Activated CD4-positive, alpha-beta memory T cell treated with anti-CD3 and anti-CD28 coated beads for 36 hours (primary cell): Measurements from ENCODE around the gene SCGB1D4. TPM values are rescaled to one million over a fixed set of nuclear protein-coding genes. Genes with fewer than 3 reads are reported as not detected.

Experiments
- CTCF ChIA-PET: fragments of 350-600 bp; sonication (Branson Sonifier 250); formaldehyde crosslinking; loops from one replicate; lab custom pipeline; 2021; ENCODE audit warnings: antibody characterized with exemption, inconsistent platforms; lab: Charles Lee
- POLR2A ChIA-PET: fragments of 350-600 bp; sonication (Branson Sonifier 250); formaldehyde crosslinking; loops from one replicate; lab custom pipeline; 2021; ENCODE audit warnings: antibody characterized with exemption; lab: Charles Lee
- DNase-seq: peaks from one replicate; pipeline ENCODE4 v3.0.0-alpha.2; 2020
- H3K27ac Mint-ChIP-seq: one replicate; pipeline ENCODE4 v1.8.0; 2021; ENCODE audit warnings: mixed read lengths
- H3K27me3 Mint-ChIP-seq: one replicate; pipeline ENCODE4 v1.8.0; 2021; ENCODE audit warnings: mixed read lengths
- H3K36me3 Mint-ChIP-seq: one replicate; pipeline ENCODE4 v1.8.0; 2021; ENCODE audit warnings: mixed read lengths
- H3K4me1 Mint-ChIP-seq: one replicate; pipeline ENCODE4 v1.8.0; 2021; ENCODE audit warnings: low read depth, mixed read lengths
- H3K4me3 Mint-ChIP-seq: one replicate; pipeline ENCODE4 v1.8.0; 2021; ENCODE audit warnings: mild to moderate bottlenecking, mixed read lengths
- H3K9me3 Mint-ChIP-seq: one replicate; pipeline ENCODE4 v1.8.0; 2021; ENCODE audit warnings: mixed read lengths
- intact Hi-C: fragments of 100-400 bp; cut with micrococcal nuclease; formaldehyde crosslinking; loops from one replicate; pipeline ENCODE4 v1.15.1; 2023
- total RNA-seq, 2 experiments: library from RNA; stranded (reverse); gene quantifications; one replicate each; pipeline ENCODE4 v1.2.3, GENCODE V29; 2021

SCGB1D4 gene
- total RNA-seq, 2 experiments from 2014 or later, result not detected

DNA sequence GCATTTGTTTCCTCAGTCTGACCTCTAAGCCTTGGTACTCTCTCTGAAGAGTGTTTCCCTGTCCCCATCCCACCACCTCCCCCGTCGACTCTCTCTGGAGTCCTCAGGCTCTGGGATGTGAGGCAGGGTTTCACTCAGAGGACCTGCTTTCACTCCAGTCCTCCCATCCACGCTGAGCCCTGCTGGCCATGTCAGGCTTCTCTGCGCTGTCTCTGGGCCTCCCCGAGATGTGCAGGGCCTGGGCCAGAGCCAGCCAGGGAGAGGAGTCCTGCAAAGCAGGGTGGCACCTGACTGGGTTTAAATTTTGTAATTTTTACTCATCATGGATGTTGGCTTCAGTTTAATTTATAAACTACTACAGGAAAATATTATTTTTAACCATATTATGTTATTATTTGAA is 25.6 kb downstream of the SCGB1D4 start:
- ChIA-PET POLR2A (no interaction called here), CTCF (no interaction called here)
- H3K36me3 Mint-ChIP-seq, result no peaks in the 10 kb centered on the region
- intact Hi-C loops, result no loop called here
- H3K9me3 Mint-ChIP-seq, result no peaks in the 10 kb centered on the region
- no peak for DNase-seq
- no peak overlapping the region for H3K4me3 Mint-ChIP-seq
- H3K27me3 Mint-ChIP-seq, result peaks cover 9% of the 10 kb centered on the region
- H3K27ac Mint-ChIP-seq, result no peak overlapping the region
- H3K4me1 Mint-ChIP-seq, result no peaks in the 10 kb centered on the region

DNA sequence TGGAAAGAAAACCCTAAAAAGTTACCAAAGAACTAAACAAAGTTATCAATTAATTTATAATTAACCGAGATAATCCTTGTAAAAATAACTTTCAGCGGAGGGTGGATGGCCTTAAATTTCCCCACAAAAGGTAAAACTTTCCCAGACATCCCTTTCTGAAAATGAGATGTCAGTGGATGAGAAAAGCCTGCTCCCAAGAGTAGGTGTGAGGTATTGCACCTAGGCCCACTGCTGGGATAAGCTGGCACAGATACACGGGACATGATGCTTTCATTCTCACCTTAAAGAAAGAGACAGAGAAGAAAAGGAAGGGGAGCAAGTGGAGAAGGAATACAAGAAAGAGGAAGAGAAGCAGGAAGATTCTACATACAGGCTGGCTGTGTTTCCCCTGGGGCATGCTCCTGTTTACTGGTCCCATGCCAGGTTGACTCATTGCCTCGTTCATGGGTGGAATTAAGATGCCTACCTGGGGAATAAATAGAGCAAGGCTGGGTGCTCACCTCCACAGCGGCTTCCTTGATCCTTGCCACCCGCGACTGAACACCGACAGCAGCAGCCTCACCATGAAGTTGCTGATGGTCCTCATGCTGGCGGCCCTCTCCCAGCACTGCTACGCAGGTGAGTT is 29.1 kb downstream of the SCGB1D4 start, which contains the start of gene SCGB2A2:
TSS of gene SCGB2A2 (plus strand) at position 505 of the 625 bp plus-strand sequence. CDS start at position 564, 59 bp downstream.
- intact Hi-C loops, result no loop called here
- no peaks in the 10 kb centered on the region for H3K9me3 Mint-ChIP-seq
- H3K36me3 Mint-ChIP-seq, result no peaks in the 10 kb centered on the region
- POLR2A ChIA-PET, result no interaction called here
- H3K27ac Mint-ChIP-seq, result no peak within 1 kb of the TSS
- CTCF ChIA-PET, result no interaction called here
- peaks cover 13% of the 10 kb centered on the region for H3K4me1 Mint-ChIP-seq
- peaks cover 18% of the 10 kb centered on the region for H3K27me3 Mint-ChIP-seq
- no peak within 1 kb of the TSS for H3K4me3 Mint-ChIP-seq
- no peak for DNase-seq

DNA sequence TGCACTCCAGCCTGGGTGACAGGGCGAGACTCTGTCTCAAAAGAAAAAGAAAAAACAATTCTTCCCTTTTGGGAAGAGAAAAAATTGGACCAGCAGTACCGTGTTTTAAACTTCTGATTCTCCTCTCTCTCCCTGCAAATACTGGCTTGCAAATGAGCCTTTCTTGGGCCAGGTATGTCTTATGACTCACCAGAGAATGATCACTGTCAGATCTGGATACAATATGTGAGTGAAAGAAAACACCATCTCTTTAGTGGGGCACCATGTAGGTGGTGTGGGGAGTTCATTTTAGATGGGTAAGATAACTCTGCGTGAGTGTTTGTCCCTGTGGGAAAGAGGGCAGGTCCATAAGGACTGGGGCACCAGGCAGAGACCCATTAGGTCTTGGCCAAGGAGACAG is 31.3 kb downstream of the SCGB1D4 start:
- no peaks in the 10 kb centered on the region for H3K9me3 Mint-ChIP-seq
- H3K4me3 Mint-ChIP-seq, result no peak overlapping the region
- H3K27me3 Mint-ChIP-seq, result peaks cover 23% of the 10 kb centered on the region
- H3K36me3 Mint-ChIP-seq, result no peaks in the 10 kb centered on the region
- peaks cover 22% of the 10 kb centered on the region for H3K4me1 Mint-ChIP-seq
- ChIA-PET POLR2A (no interaction called here), CTCF (interaction anchor here (0.6 kb wide), 1 partner anchor 60 kb away, joined by 3 read pairs; no protein-coding TSS in a partner anchor)
- DNase-seq, result no peak
- no peak overlapping the region for H3K27ac Mint-ChIP-seq
- intact Hi-C loops, result no loop called here

DNA sequence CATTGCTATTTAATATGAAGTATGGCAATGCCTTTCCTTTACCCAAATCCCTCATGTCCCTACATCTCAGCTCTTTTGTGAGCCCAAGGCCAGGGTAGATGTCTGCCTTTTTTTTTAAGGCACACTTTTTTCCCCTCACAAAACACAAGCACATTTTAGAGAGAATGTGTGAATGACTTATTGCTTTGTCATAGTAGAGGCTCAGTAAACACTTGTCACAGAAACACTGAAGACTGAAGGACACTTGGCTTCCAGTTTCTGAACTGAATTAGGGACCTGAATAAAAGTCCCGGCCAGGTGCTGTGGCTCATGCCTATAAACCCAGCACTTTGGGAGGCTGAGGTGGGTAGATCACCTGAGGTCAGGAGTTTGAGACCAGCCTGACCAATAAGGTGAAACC is 31.8 kb downstream of the SCGB1D4 start:
- no peak overlapping the region for H3K4me3 Mint-ChIP-seq
- intact Hi-C loops, result no loop called here
- no peak for DNase-seq
- H3K9me3 Mint-ChIP-seq, result no peaks in the 10 kb centered on the region
- peaks cover 23% of the 10 kb centered on the region for H3K27me3 Mint-ChIP-seq
- CTCF ChIA-PET, result interaction anchor here (0.6 kb wide), 1 partner anchor 58 kb away, joined by 4 read pairs; no protein-coding TSS in a partner anchor
- H3K36me3 Mint-ChIP-seq, result no peaks in the 10 kb centered on the region
- peaks cover 22% of the 10 kb centered on the region for H3K4me1 Mint-ChIP-seq
- peak overlapping the region; percentile 74 for H3K27ac Mint-ChIP-seq
- POLR2A ChIA-PET, result interaction anchor here (1.2 kb wide), 1 partner anchor 40 kb away, joined by 3 read pairs; no protein-coding TSS in a partner anchor

DNA sequence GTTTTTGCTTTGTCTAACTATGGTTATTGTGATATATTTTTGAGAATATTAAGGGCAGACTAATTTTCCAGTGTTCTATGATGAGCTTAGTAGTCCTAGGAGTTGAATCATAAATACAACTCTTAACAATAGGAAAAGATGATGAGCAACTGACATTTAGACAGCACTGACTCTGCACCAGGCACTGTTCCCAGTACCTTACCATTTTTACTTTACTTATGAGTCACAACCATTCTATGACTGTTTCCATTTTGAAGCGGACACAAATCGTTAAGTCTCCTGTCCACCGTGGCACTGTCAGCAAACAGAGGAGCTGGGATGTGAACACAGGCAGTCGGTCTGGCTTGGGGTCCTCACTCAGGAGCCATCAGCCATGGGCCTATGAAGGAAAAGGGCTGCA is 32.3 kb downstream of the SCGB1D4 start:
- H3K36me3 Mint-ChIP-seq, result no peaks in the 10 kb centered on the region
- peak; percentile 43 for DNase-seq
- H3K9me3 Mint-ChIP-seq, result no peaks in the 10 kb centered on the region
- peaks cover 25% of the 10 kb centered on the region for H3K27me3 Mint-ChIP-seq
- peaks cover 22% of the 10 kb centered on the region for H3K4me1 Mint-ChIP-seq
- ChIA-PET CTCF (interaction anchor here (0.6 kb wide), 1 partner anchor 59 kb away, joined by 4 read pairs; no protein-coding TSS in a partner anchor), POLR2A (interaction anchor here (1.2 kb wide), 1 partner anchor 40 kb away, joined by 3 read pairs; no protein-coding TSS in a partner anchor)
- intact Hi-C loops, result no loop called here
- peak overlapping the region; percentile 74 for H3K27ac Mint-ChIP-seq
- no peak overlapping the region for H3K4me3 Mint-ChIP-seq

DNA sequence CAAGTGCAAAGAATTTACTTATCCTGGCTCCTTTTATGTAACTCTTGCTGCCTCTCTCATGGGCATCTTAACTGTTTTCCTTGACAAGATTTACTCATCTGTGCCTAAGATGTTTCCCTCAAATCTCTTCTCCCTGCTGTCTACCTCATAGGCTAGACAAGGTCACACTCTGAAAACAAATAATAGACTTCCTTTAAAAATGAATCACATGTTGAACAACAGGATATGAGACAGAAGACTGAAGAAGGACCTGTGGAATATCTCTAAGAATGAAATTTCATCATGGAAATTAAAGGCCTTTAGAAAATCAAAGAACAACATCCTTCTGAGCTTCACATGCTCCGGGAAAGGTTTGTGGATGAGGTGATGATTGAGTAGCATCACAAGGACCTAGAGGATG is 34.9 kb downstream of the SCGB1D4 start:
- no peak overlapping the region for H3K4me3 Mint-ChIP-seq
- ChIA-PET POLR2A (no interaction called here), CTCF (interaction anchor here (0.6 kb wide), 1 partner anchor 251 kb away, joined by 3 read pairs; no protein-coding TSS in a partner anchor)
- peaks cover 23% of the 10 kb centered on the region for H3K27me3 Mint-ChIP-seq
- no peaks in the 10 kb centered on the region for H3K9me3 Mint-ChIP-seq
- H3K27ac Mint-ChIP-seq, result peak overlapping the region; percentile 1
- H3K36me3 Mint-ChIP-seq, result no peaks in the 10 kb centered on the region
- DNase-seq, result no peak
- H3K4me1 Mint-ChIP-seq, result peaks cover 22% of the 10 kb centered on the region
- intact Hi-C loops, result no loop called here

DNA sequence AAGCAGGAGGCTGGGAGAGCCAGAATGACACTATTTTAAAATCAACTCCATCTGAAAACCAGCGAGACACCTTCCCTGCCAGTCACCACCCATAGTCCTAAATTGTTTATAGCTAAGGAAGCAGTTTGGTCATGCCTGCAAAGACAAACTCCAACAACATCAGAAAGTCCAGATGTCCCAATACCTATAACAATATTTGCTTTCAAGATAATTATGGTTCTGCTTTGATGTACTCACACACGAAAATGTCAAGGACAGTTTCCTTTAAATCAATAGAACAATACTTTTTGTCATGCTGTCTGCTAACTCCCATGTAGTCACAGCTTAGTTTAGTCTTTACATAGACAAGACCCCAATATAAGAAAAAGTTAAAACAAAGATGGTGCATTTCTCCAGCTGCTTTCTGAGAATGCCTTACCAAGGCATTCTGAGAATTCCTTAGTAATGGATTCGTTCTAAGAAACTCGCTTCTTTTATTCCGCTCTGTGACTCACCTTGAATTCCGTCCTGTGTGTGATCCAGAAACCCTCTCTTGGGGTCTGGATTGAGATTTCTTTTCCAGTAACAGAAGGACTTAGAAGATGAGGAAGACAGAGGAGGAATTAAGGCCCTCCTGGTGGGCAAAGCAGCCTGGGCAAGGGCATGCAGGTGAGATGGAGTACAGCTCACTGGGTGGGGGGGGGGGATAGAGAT is 38.5 kb downstream of the SCGB1D4 start:
- Mint-ChIP-seq H3K4me3 (no peak overlapping the region), H3K36me3 (no peaks in the 10 kb centered on the region), H3K9me3 (no peaks in the 10 kb centered on the region), H3K27me3 (peaks cover 15% of the 10 kb centered on the region), H3K27ac (no peak overlapping the region), H3K4me1 (peaks cover 9% of the 10 kb centered on the region)
- no peak for DNase-seq
- intact Hi-C loops, result no loop called here
- POLR2A ChIA-PET, result no interaction called here
- CTCF ChIA-PET, result no interaction called here

DNA sequence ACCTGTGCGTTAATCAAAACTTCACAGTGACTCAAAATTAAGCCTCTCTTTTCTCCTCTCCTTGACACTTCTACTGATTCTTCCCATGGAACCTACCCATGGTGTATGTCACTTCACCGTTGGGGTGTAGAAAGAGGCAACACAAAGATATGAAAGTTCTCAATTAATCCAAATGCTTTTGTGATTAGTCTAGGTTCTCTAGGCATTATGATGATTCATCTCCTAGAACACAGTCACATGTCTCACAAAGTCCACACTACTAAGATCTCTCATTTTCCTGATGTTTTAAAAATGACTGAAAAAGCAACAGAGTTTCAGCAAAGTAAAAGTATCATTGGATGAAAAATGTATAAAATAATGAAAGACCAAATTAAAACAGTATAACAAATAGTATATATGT is 42.6 kb downstream of the SCGB1D4 start:
- POLR2A ChIA-PET, result no interaction called here
- CTCF ChIA-PET, result no interaction called here
- Mint-ChIP-seq H3K4me1 (no peaks in the 10 kb centered on the region), H3K4me3 (no peak overlapping the region), H3K27ac (no peak overlapping the region), H3K36me3 (peaks cover 11% of the 10 kb centered on the region), H3K27me3 (peaks cover 6% of the 10 kb centered on the region), H3K9me3 (peaks cover 33% of the 10 kb centered on the region)
- no peak for DNase-seq
- intact Hi-C loops, result no loop called here

DNA sequence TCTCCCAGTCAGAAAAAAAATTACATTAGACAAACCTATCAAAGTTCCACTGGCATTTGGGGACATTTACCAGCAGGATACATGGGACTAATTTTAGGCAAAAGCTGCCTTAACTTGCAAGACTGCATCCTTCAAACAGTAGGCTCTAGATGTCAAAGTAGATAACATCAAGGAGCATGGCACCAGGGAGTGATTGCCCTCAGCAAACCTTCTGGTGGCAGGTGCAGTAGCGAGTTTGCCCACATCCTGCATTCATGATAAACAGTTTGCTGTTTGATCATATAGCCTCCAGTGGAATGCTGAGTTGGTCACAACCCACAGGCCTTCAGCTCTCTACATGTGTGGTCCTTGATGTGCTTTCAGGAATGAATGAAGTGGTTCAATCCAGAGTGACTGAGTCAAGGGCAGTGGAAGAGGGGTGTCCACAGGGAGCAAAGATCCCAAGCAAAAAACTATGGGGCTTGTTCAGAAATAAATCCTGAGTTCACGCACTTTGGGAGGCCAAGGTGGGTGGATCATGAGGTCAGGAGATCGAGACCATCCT is 44.8 kb downstream of the SCGB1D4 start:
- H3K27me3 Mint-ChIP-seq, result peaks cover 10% of the 10 kb centered on the region
- no peak for DNase-seq
- no peaks in the 10 kb centered on the region for H3K4me1 Mint-ChIP-seq
- H3K4me3 Mint-ChIP-seq, result no peak overlapping the region
- intact Hi-C loops, result no loop called here
- ChIA-PET CTCF (no interaction called here), POLR2A (no interaction called here)
- peaks cover 51% of the 10 kb centered on the region for H3K9me3 Mint-ChIP-seq
- peaks cover 19% of the 10 kb centered on the region for H3K36me3 Mint-ChIP-seq
- no peak overlapping the region for H3K27ac Mint-ChIP-seq

DNA sequence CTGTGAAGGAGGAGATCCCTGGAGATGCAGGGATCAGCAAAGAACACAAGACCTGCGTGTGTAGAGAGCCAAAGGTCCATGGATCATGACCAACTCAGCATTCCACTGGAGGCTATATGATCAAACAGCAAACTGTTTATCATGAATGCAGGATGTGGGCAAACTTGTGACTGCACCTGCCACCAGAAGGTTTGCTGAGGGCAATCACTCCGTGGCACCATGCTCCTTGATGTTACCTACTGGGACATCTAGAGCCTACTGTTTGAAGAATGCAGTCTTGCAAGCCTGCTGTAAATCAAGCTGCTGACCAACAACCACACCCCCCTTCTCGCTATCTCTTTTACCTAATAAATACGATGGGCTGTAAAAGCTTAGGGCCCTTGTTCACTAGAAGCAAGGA is 47.2 kb downstream of the SCGB1D4 start:
- H3K9me3 Mint-ChIP-seq, result peaks cover 51% of the 10 kb centered on the region
- no peak overlapping the region for H3K27ac Mint-ChIP-seq
- POLR2A ChIA-PET, result no interaction called here
- H3K36me3 Mint-ChIP-seq, result peaks cover 19% of the 10 kb centered on the region
- H3K27me3 Mint-ChIP-seq, result peaks cover 17% of the 10 kb centered on the region
- intact Hi-C loops, result no loop called here
- H3K4me3 Mint-ChIP-seq, result no peak overlapping the region
- CTCF ChIA-PET, result interaction anchor here (0.8 kb wide), 1 partner anchor 9 kb away, joined by 3 read pairs; no protein-coding TSS in a partner anchor
- H3K4me1 Mint-ChIP-seq, result no peaks in the 10 kb centered on the region
- DNase-seq, result no peak
